ENCODE measurements around the gene PSTPIP1.

GRCh38 chr15:76974456-76975036 lies 20.4 kb upstream of the PSTPIP1 start:
- TF ChIP-seq CTCF (conservative IDR thresholded peaks at IDR 0.05; ENCODE audit: low read length) (0 out of 2 replicates have a peak, but pooled peaks have one; percentile 14), EZH2phosphoT487 (IDR thresholded peaks at IDR 0.05; ENCODE audit: borderline replicate concordance, low read depth, low read length) (no peak)

Measured in OCI-LY7 (cell line).